RWPE1 (cell line): ENCODE results near the gene CD300LB.
"Not testable (repeated sequence)": the region's sequence is repeated elsewhere in the genome, so short reads cannot be mapped to it uniquely, and the experiment has no call there.

Experiments
- CTCF ChIA-PET: fragments of 350-600 bp; sonication (Branson Sonifier 250); formaldehyde crosslinking; extraction: SDS; loops from one replicate; lab custom pipeline; 2021; lab: Yijun Ruan, JAX
- POLR2A ChIA-PET: fragments of 400-600 bp; formaldehyde crosslinking; extraction: SDS; loops from one replicate; lab custom pipeline; 2020; ENCODE audit warnings: antibody characterized with exemption; ENCODE audit not compliant: low non-redundant PET; lab: Yijun Ruan, JAX
- DNase-seq: peaks from one replicate; pipeline ENCODE4 v3.0.0; 2012; ENCODE audit warnings: low spot score
- H3K27ac ChIP-seq: fragments of 450-650 bp; 2 replicates; pipeline ENCODE4 v1.5.1; 2017
- TF ChIP-seq, protein P1 (sequence below): fragments of 450-650 bp; conservative IDR thresholded peaks from 2 replicates; pipeline ENCODE4 v1.5.1; 2017; ENCODE audit warnings: low read depth, mild to moderate bottlenecking

Gene CD300LB

DNA sequence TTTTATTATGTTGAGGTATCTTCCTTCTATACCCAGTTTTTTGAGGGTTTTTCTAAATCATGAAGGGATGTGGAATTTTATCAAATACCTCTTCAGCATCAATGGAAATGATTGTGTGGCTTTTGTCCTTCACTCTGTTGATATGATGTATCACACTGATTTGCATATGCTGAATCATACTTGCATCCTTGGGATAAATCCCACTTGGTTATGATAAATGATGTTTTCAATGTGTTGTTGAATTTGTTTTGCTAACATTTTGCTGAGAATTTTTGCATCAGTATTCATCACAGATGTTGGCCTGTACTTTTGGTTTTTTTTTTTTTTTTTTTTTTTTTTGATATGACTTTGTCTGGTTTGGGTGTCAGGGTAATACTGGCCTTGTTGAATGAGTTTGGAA lies 23.1 kb downstream of the CD300LB start:
- POLR2A ChIA-PET, result no interaction called here
- CTCF ChIA-PET, result no interaction called here

DNA sequence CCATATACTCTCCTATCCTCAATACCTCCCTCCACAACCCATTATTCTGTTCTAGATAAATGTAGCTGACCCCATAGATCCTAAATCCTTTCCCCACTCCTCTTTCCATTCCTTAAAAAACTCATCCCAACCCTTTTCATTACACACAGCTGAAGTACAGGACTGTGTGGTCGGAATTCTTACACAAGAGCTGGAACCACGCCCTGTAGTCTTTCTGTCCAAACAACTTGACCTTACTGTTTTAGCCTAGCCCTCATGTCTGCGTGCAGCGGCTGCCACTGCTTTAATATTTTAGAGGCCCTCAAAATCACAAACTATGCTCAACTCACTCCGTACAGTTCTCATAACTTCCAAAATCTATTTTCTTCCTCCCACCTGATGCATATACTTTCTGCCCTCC lies 27.3 kb downstream of the CD300LB start:
- POLR2A ChIA-PET, H3K27ac ChIP-seq, CTCF ChIA-PET, DNase-seq: not testable (repeated sequence)

More for the DNA sequence above, 23.1 kb downstream of the CD300LB start:
- TF ChIP-seq, protein P1, sequence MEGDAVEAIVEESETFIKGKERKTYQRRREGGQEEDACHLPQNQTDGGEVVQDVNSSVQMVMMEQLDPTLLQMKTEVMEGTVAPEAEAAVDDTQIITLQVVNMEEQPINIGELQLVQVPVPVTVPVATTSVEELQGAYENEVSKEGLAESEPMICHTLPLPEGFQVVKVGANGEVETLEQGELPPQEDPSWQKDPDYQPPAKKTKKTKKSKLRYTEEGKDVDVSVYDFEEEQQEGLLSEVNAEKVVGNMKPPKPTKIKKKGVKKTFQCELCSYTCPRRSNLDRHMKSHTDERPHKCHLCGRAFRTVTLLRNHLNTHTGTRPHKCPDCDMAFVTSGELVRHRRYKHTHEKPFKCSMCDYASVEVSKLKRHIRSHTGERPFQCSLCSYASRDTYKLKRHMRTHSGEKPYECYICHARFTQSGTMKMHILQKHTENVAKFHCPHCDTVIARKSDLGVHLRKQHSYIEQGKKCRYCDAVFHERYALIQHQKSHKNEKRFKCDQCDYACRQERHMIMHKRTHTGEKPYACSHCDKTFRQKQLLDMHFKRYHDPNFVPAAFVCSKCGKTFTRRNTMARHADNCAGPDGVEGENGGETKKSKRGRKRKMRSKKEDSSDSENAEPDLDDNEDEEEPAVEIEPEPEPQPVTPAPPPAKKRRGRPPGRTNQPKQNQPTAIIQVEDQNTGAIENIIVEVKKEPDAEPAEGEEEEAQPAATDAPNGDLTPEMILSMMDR, result no peak
- no peak overlapping the region for H3K27ac ChIP-seq
- no peak for DNase-seq

GRCh38 chr17:74502861-74503260 lies 28.4 kb downstream of the CD300LB start:
- TF ChIP-seq, protein P1, result no peak
- POLR2A ChIA-PET, result no interaction called here
- H3K27ac ChIP-seq, result no peak overlapping the region
- CTCF ChIA-PET, result no interaction called here
- DNase-seq, result no peak

DNA sequence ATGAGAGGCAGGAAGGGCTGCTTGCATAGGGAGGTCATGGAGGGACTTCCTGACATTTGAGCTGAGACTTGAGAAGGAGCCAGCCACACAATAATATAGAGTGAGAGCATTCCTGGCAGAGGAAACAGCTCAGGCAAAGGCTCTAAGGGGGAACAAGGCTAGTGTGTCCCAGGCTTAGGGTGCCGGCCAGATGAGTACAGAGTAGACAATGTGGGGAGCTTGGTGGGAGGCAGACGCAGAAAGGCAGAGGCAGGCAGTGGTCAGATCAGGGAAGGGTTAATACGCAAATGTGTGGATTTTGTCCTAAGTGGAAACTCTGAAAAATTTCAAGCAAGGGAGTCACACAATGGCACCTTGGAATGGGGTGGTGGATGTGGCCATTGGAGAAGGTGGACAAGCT lies 31.3 kb downstream of the CD300LB start:
- ChIA-PET CTCF (interaction anchor here (0.6 to 1.5 kb wide), 3 partner anchors 121 to 132 kb away, joined by 4 to 5 read pairs (median 5); no protein-coding TSS in a partner anchor), POLR2A (no interaction called here)
- TF ChIP-seq, protein P1, result no peak
- no peak for DNase-seq
- H3K27ac ChIP-seq, result no peak overlapping the region

- TF ChIP-seq, protein P1, result no peak
- ChIA-PET POLR2A (no interaction called here), CTCF (interaction anchor here (0.9 kb wide), 1 partner anchor 118 kb away, joined by 4 read pairs; no protein-coding TSS in a partner anchor)
- no peak overlapping the region for H3K27ac ChIP-seq
- DNase-seq, result no peak
Observed at GRCh38 chr17:74497471-74497870, 33.8 kb downstream of the CD300LB start.

DNA sequence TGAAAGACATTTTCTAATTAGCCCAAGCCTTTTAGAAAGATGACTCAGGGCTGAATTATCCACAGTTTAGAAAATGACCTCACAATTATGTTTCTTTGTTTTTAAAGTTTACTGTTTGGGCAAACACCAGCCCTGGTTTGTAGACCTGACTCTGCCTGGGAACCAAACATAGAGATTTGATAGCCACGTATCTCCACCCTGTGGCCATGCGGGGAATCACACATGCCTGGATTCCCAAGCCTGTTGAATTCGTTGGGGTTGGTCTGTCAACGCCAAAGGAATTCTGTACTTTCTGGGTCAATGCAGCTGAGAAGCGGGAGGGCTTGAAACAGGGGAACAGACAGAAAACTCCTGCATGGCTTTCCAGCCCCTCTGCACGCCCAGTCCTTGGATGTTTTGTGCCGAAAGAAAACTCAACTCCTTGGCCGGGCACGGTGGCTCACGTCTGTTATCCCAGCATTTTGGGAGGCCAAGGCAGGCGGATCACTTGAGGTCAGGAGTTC lies 37.9 kb downstream of the CD300LB start:
- ChIA-PET CTCF (interaction anchor here (0.6 to 1.7 kb wide), 3 partner anchors 42 to 125 kb away, joined by 3 to 6 read pairs (median 3); no protein-coding TSS in a partner anchor), POLR2A (no interaction called here)
- H3K27ac ChIP-seq, result no peak overlapping the region
- TF ChIP-seq, protein P1, result peak; percentile 93
- peak; percentile 73 for DNase-seq

DNA sequence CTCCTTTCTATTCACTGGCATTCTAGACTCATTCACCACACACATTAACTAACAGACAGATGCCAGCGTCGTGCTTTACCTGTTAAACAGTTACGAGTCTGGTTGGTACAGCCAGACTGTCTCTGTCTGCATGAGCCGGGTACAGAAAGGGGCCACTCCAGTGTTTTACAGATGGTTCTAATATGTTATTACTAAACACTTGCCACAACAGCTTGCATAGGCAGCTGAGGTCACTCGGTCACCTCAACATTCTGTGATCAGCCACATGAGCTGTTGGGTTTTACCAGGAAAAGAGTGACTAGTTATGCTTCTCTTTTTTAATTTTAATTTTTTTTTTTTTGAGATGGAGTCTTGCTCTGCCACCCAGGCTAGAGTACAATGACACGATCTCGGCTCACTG lies 39.6 kb downstream of the CD300LB start:
- no peak overlapping the region for H3K27ac ChIP-seq
- TF ChIP-seq, protein P1, result no peak
- ChIA-PET CTCF (interaction anchor here (0.6 to 1.7 kb wide), 5 partner anchors 27 to 124 kb away, joined by 3 to 6 read pairs (median 3); no protein-coding TSS in a partner anchor), POLR2A (no interaction called here)
- DNase-seq, result no peak
